OCI-LY3 (cell line): ENCODE data around the gene GCK.
A peak's percentile ranks its signal among the peaks of the same experiment; 100 is the strongest.

Experiments
- H2AFZ ChIP-seq: fragments of 200-600, 300-600 bp; shearing (Covaris generic); 2 replicates; pipeline ENCODE4 v1.6.0; 2014; ENCODE audit warnings: antibody characterized with exemption, low read depth, low read length
- H3K27ac ChIP-seq: fragments of 200-600, 300-600 bp; sonication (generic); 2 replicates; pipeline ENCODE4 v1.5.1; 2014; ENCODE audit warnings: mild to moderate bottlenecking, low read length, moderate library complexity, mixed read lengths
- H3K27me3 ChIP-seq: fragments of 200-600, 300-600 bp; sonication (generic); 2 replicates; pipeline ENCODE4 v1.6.1; 2014; ENCODE audit warnings: low read depth, low read length, mixed read lengths
- H3K36me3 ChIP-seq: fragments of 200-600, 300-600 bp; sonication (generic); replicated peaks from 2 replicates; pipeline ENCODE3; 2014; ENCODE audit warnings: low read depth, low read length, mixed read lengths
- H3K4me1 ChIP-seq: fragments of 300-600, 200-600 bp; sonication (generic); 2 replicates; pipeline ENCODE4 v1.6.1; 2014; ENCODE audit warnings: low read length, mixed read lengths
- H3K4me2 ChIP-seq: fragments of 200-600, 300-600 bp; sonication (generic); 2 replicates; pipeline ENCODE4 v1.6.1; 2014; ENCODE audit warnings: low read length, mixed read lengths
- H3K4me3 ChIP-seq: fragments of 300-600, 200-600 bp; sonication (generic); 2 replicates; pipeline ENCODE4 v1.5.1; 2014; ENCODE audit warnings: antibody characterized with exemption, mild to moderate bottlenecking, low read length, moderate library complexity
- H3K79me2 ChIP-seq: fragments of 300-600, 200-600 bp; shearing (Covaris generic); 2 replicates; pipeline ENCODE4 v1.6.1; 2014; ENCODE audit warnings: mild to moderate bottlenecking, low read length, mixed read lengths
- H3K9ac ChIP-seq: fragments of 300-600, 200-600 bp; shearing (Covaris generic); 2 replicates; pipeline ENCODE4 v1.6.0; 2014; ENCODE audit warnings: mild to moderate bottlenecking, low read length, moderate library complexity
- H3K9me3 ChIP-seq: fragments of 200-600, 300-600 bp; shearing (Covaris generic); 2 replicates; pipeline ENCODE4 v1.6.1; 2014; ENCODE audit warnings: low read length, mixed read lengths; ENCODE audit not compliant: insufficient read depth
- H4K20me1 ChIP-seq: fragments of 200-600, 300-600 bp; sonication (generic); 2 replicates; pipeline ENCODE4 v1.6.1; 2016; ENCODE audit warnings: low read length, mixed read lengths; ENCODE audit not compliant: insufficient read depth
- EZH2phosphoT487 ChIP-seq: fragments of 200-600 bp; shearing (Covaris generic); IDR thresholded peaks from 2 replicates; pipeline ENCODE4 v1.6.1; 2018; ENCODE audit warnings: antibody characterized with exemption, mixed run types, low read depth
- TF ChIP-seq, protein P1 (sequence below): fragments of 200-600, 300-600 bp; sonication (generic); IDR thresholded peaks from 2 replicates; pipeline ENCODE4 v1.5.1; 2014; ENCODE audit warnings: antibody characterized with exemption, low read length, low read depth

GCK gene

DNA sequence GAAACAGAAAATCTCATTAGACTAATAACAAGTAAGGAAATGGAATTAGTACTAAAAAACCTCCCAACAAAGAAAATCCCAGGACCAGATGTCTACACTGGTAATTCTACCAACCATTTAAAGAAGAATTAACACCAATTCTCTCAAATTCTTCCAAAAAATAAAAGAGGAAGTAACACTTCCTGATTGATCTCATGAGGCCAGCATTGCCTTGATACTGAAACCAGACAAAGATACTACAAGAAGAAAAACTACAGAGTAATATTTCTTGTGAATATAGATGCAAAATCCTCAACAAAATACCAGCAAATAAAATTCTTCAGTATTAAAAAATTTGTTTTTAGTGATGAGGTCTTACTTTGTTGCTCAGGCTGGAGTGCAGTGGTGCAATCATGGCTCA is 21.3 kb downstream of the GCK start:
- TF ChIP-seq EZH2phosphoT487, result no peak
- TF ChIP-seq, protein P1, sequence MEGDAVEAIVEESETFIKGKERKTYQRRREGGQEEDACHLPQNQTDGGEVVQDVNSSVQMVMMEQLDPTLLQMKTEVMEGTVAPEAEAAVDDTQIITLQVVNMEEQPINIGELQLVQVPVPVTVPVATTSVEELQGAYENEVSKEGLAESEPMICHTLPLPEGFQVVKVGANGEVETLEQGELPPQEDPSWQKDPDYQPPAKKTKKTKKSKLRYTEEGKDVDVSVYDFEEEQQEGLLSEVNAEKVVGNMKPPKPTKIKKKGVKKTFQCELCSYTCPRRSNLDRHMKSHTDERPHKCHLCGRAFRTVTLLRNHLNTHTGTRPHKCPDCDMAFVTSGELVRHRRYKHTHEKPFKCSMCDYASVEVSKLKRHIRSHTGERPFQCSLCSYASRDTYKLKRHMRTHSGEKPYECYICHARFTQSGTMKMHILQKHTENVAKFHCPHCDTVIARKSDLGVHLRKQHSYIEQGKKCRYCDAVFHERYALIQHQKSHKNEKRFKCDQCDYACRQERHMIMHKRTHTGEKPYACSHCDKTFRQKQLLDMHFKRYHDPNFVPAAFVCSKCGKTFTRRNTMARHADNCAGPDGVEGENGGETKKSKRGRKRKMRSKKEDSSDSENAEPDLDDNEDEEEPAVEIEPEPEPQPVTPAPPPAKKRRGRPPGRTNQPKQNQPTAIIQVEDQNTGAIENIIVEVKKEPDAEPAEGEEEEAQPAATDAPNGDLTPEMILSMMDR, result no peak
- Histone ChIP-seq H4K20me1 (no peaks in the 10 kb centered on the region), H3K79me2 (no peaks in the 10 kb centered on the region), H3K9ac (no peak overlapping the region), H2AFZ (no peak overlapping the region), H3K9me3 (no peaks in the 10 kb centered on the region), H3K27me3 (no peaks in the 10 kb centered on the region), H3K4me2 (peak overlapping the region; percentile 40), H3K27ac (no peak overlapping the region), H3K4me3 (no peak overlapping the region), H3K36me3 (no peaks in the 10 kb centered on the region), H3K4me1 (peaks cover 25% of the 10 kb centered on the region)

DNA sequence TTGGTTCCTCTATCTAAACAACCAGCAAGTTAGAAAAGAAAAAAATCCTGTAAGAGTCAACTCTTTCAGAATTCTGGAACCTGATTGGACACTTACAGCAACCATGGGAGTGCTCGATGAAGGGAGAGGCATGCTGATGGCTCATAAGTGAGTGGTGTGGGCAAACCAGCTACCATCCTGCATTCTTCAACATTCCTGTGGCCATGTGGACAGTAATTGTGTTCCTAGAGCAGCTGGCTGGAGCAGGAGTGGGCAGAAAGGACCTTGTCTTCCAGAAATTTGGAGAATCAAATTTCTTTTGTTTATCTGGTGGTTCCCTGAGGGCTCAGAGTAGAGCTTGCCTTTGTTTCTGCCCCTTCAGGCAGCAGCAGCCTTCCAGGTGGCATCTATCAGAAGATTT is 25.6 kb downstream of the GCK start:
- H2AFZ ChIP-seq, result no peak overlapping the region
- H3K79me2 ChIP-seq, result no peaks in the 10 kb centered on the region
- H3K4me3 ChIP-seq, result no peak overlapping the region
- H4K20me1 ChIP-seq, result no peaks in the 10 kb centered on the region
- no peaks in the 10 kb centered on the region for H3K9me3 ChIP-seq
- H3K27ac ChIP-seq, result no peak overlapping the region
- no peaks in the 10 kb centered on the region for H3K36me3 ChIP-seq
- peaks cover 15% of the 10 kb centered on the region for H3K4me1 ChIP-seq
- TF ChIP-seq, protein P1, result no peak
- TF ChIP-seq EZH2phosphoT487, result no peak
- H3K9ac ChIP-seq, result no peak overlapping the region
- H3K27me3 ChIP-seq, result no peaks in the 10 kb centered on the region
- H3K4me2 ChIP-seq, result no peak overlapping the region

DNA sequence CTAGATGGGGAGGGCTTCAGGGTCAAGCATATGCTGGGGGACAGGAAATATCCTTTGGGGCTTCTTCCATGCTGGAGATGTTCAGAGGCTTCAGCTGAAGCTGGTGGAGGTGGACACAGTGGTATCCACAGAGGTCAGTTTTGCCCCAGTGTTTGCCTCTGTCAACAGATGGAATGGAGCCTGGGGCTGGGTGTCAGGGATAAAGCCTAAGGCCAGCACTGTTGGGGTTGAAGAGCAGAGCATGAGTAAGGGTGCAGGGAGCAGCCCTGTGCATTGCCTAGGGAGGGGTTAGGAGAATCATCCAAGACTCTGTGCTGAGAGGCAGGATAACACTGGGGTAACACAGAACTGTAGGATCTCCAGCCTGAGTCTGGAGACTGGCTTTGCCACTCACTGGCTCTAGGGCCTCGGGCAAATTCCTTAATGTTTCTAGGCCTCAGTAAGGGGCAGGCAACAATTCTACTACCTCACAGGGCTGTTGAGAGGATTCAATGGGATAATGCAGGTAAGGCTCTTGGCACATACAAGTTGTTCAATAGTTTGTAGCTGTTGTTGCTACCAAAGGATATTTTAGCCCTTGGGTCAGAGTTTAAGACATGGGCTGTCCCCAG is 26.3 kb downstream of the GCK start:
- H3K4me3 ChIP-seq, result no peak overlapping the region
- no peaks in the 10 kb centered on the region for H4K20me1 ChIP-seq
- no peak overlapping the region for H3K4me2 ChIP-seq
- no peaks in the 10 kb centered on the region for H3K79me2 ChIP-seq
- no peaks in the 10 kb centered on the region for H3K27me3 ChIP-seq
- H3K27ac ChIP-seq, result no peak overlapping the region
- no peaks in the 10 kb centered on the region for H3K36me3 ChIP-seq
- TF ChIP-seq, protein P1, result no peak
- TF ChIP-seq EZH2phosphoT487, result no peak
- H2AFZ ChIP-seq, result no peak overlapping the region
- peaks cover 8% of the 10 kb centered on the region for H3K4me1 ChIP-seq
- no peaks in the 10 kb centered on the region for H3K9me3 ChIP-seq
- H3K9ac ChIP-seq, result no peak overlapping the region

DNA sequence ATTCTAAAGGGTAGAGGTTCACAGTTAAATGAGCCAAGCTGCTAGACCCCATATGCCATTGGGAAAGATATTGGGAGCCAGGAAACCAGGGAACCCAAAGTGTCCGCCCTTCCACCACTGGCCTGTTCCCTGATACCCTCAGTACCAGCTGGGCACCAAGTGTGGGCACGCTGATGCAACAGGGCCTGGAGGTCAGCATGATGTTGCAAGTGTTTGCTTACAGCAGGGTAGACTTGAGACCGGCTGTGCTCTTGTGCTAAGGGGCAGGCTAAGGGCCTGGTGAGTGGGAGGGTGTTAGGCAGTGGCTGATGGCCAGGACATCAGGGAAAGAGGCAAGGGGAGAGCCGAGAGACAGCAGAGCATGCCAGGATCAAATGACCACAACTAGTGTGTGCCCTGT is 27.1 kb downstream of the GCK start:
- Histone ChIP-seq H3K4me2 (no peak overlapping the region), H3K36me3 (no peaks in the 10 kb centered on the region), H3K9ac (no peak overlapping the region), H3K4me3 (no peak overlapping the region), H3K79me2 (no peaks in the 10 kb centered on the region), H2AFZ (no peak overlapping the region), H4K20me1 (no peaks in the 10 kb centered on the region), H3K27ac (no peak overlapping the region), H3K4me1 (peaks cover under 1% of the 10 kb centered on the region), H3K9me3 (no peaks in the 10 kb centered on the region), H3K27me3 (no peaks in the 10 kb centered on the region)
- TF ChIP-seq EZH2phosphoT487, result no peak
- TF ChIP-seq, protein P1, result no peak
